Upper lobe of left lung (tissue), 6 donors: ENCODE measurements around the gene CTAGE1. TPM values are rescaled to one million over a fixed set of nuclear protein-coding genes. Genes with fewer than 3 reads are reported as not detected.

Experiments
- ATAC-seq, 2 donors: fragments of 200-7000 bp; cut with Tn5 transposase; one replicate each; pipeline ENCODE4 v1.9.1; 2022; ENCODE audit warnings: mild to moderate bottlenecking in 2 of 2, moderate library complexity in 2 of 2; ENCODE audit not compliant: low FRiP score in 2 of 2
- DNase-seq, 2 donors: peaks; one replicate each; pipeline ENCODE4 v3.0.0-alpha.2; 2019 to 2020
- H3K27ac ChIP-seq, 4 donors: fragments of 200-600 bp; sonication (generic); one replicate each; pipeline ENCODE4 v1.5.1; 2016 to 2019
- H3K27me3 ChIP-seq, 4 donors: fragments of 200-600 bp; sonication (generic); one replicate each; pipeline ENCODE4 v1.5.1; 2017 to 2019
- H3K36me3 ChIP-seq, 4 donors: fragments of 200-600 bp; sonication (generic); one replicate each; pipeline ENCODE4 v1.5.1; 2016 to 2019
- H3K4me1 ChIP-seq, 4 donors: fragments of 200-600 bp; sonication (generic); one replicate each; pipeline ENCODE4 v1.5.1; 2018 to 2019
- H3K4me3 ChIP-seq, 4 donors: fragments of 200-600 bp; sonication (generic); one replicate each; pipeline ENCODE4 v1.5.1; 2017 to 2019; ENCODE audit warnings: mild to moderate bottlenecking in 2 of 4, moderate library complexity in 1 of 4
- H3K9me3 ChIP-seq, 4 donors: fragments of 200-600 bp; sonication (generic); one replicate each; pipeline ENCODE4 v1.5.1; 2018 to 2019
- EP300 ChIP-seq, 4 donors: sonication (generic); formaldehyde crosslinking; IDR thresholded peaks; one replicate each; pipeline ENCODE4 v1.5.1; 2017; ENCODE audit warnings: antibody characterized with exemption in 4 of 4, control low read depth in 2 of 4
- POLR2A ChIP-seq, 4 donors: fragments of 450-650 bp; IDR thresholded peaks; one replicate each; pipeline ENCODE4 v1.5.1; 2016 to 2017; ENCODE audit warnings: antibody characterized with exemption in 4 of 4, mild to moderate bottlenecking in 2 of 4
- POLR2AphosphoS5 ChIP-seq, 2 donors: sonication (generic); formaldehyde crosslinking; IDR thresholded peaks; one replicate each; pipeline ENCODE4 v1.5.1; 2017; ENCODE audit warnings: antibody characterized with exemption in 2 of 2
- WGBS, 2 donors: methylation state at CpG; one replicate each; pipeline ENCODE4 v1.1.5; 2017 to 2018; 5-methylcytosine and 5-hydroxymethylcytosine counted together
- total RNA-seq, 6 donors: library from RNA; depleted of rRNA in 4 of 6; stranded (reverse); fragments of >200 nt in 4 of 6; gene quantifications; one replicate each; pipeline versions ENCODE4 v1.1.0 to v1.2.1, GENCODE V29; 2016 to 2021
- TF ChIP-seq, protein P1 (sequence below), 6 experiments: fragments of 450-650 bp in 4 of 6; fragments of 200-600 bp in 2 of 6; sonication (generic) in 2 of 6; IDR thresholded peaks; one replicate each; pipeline ENCODE4 v1.5.1; 2016 to 2019; ENCODE audit warnings: antibody characterized with exemption in 6 of 6
- donor health status: DM: no; HTN: no; CAD: no; lungs with moderate emphysema.
- donor health status: DM: no; HTN: yes; CAD: no; lungs with severe emphysema.

CTAGE1 gene
- total RNA-seq, 6 donors from 2014 or later = not detected

DNA sequence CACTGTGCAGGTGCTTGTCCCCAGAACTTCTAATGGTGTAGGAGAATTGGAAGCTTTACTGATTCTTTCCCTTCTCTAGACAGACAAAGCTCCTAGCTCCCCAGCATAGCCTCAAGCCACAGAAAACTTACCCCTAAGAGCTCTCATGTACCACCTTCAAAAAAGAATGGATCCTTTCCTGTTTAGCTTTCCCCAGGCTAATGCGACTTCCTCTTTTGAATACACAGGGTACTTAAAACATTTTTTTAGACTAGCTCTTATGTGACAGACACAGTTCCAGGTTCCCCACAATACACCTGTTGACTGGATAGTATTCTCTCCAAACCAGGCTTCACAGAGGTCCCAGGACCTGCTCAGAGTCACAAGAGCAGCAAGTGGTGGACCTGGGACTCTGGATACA is 8.3 kb downstream of the CTAGE1 start:
- Histone ChIP-seq H3K36me3 (no peaks in the 10 kb centered on the region), H3K9me3 (peaks cover 0 to 9% (median 4%) of the 10 kb centered on the region in 4 donors), H3K27me3 (no peaks in the 10 kb centered on the region), H3K4me1 (no peaks in the 10 kb centered on the region), H3K27ac (no peak overlapping the region), H3K4me3 (no peak overlapping the region)
- 32 to 38% methylated on average over 1 of the region's 1 CpG for WGBS, 2 donors
- ATAC-seq (no peak), DNase-seq (no peak)
- no peak for TF ChIP-seq POLR2AphosphoS5 (IDR thresholded peaks at IDR 0.05)
- TF ChIP-seq POLR2A (IDR thresholded peaks at IDR 0.05) = no peak
- TF ChIP-seq EP300 (IDR thresholded peaks at IDR 0.05) = no peak
- TF ChIP-seq, protein P1, sequence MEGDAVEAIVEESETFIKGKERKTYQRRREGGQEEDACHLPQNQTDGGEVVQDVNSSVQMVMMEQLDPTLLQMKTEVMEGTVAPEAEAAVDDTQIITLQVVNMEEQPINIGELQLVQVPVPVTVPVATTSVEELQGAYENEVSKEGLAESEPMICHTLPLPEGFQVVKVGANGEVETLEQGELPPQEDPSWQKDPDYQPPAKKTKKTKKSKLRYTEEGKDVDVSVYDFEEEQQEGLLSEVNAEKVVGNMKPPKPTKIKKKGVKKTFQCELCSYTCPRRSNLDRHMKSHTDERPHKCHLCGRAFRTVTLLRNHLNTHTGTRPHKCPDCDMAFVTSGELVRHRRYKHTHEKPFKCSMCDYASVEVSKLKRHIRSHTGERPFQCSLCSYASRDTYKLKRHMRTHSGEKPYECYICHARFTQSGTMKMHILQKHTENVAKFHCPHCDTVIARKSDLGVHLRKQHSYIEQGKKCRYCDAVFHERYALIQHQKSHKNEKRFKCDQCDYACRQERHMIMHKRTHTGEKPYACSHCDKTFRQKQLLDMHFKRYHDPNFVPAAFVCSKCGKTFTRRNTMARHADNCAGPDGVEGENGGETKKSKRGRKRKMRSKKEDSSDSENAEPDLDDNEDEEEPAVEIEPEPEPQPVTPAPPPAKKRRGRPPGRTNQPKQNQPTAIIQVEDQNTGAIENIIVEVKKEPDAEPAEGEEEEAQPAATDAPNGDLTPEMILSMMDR (IDR thresholded peaks at IDR 0.05) = no peak

DNA sequence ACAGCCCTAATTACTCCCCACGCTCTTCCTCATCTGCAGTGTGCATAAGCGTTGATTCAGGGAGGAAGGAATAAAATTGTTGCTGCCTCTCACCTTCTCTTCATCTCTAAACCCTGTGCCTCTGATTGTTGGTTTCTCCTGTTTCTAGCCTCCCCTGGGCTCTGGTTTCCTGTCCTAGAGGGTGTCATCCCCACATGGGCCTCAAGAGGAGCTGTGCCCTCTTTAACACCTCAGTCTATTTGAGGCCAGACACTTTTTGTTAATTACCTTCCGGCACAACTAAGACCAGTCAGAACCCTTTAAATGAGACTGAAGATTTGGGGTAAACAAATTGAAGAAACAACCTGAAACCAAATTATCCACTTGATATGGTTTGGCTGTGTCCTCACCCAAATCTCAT is 9.7 kb downstream of the CTAGE1 start:
- no peak for TF ChIP-seq POLR2A (IDR thresholded peaks at IDR 0.05)
- ATAC-seq (no peak), DNase-seq (no peak)
- Histone ChIP-seq H3K36me3 (no peaks in the 10 kb centered on the region), H3K4me3 (no peak overlapping the region), H3K27ac (no peak overlapping the region), H3K9me3 (peaks cover 0 to 9% (median 4%) of the 10 kb centered on the region in 4 donors), H3K27me3 (no peaks in the 10 kb centered on the region), H3K4me1 (no peaks in the 10 kb centered on the region)
- 92 to 95% methylated on average over 3 of the region's 3 CpGs for WGBS, 2 donors

DNA sequence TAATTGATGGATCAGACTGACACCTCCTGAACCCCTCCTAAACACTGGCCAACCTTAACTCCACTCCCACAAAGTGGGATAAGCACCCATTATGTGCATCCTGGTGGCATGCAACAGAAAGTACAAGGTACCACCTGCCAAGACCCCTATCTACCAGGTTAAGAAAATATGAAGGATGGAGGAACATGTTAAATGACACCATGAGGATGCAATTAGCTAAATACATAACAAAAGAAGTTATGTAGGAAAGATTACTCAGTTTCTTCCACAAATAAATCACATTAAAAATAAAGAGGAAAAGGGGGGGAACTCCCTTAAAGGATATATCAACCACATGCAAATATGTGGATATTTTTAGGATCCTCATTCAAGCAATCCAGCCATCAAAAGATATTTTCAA is 12.6 kb downstream of the CTAGE1 start:
- no peak overlapping the region for H3K4me3 ChIP-seq
- no peaks in the 10 kb centered on the region for H3K27me3 ChIP-seq
- no peak for DNase-seq
- TF ChIP-seq POLR2A (IDR thresholded peaks at IDR 0.05) (no peak), POLR2AphosphoS5 (IDR thresholded peaks at IDR 0.05) (no peak)
- TF ChIP-seq, protein P1 (IDR thresholded peaks at IDR 0.05) = no peak
- H3K9me3 ChIP-seq = peaks cover 0 to 9% (median 4%) of the 10 kb centered on the region in 4 donors
- no peaks in the 10 kb centered on the region for H3K4me1 ChIP-seq
- ATAC-seq = no peak
- H3K36me3 ChIP-seq = no peaks in the 10 kb centered on the region
- no peak overlapping the region for H3K27ac ChIP-seq

DNA sequence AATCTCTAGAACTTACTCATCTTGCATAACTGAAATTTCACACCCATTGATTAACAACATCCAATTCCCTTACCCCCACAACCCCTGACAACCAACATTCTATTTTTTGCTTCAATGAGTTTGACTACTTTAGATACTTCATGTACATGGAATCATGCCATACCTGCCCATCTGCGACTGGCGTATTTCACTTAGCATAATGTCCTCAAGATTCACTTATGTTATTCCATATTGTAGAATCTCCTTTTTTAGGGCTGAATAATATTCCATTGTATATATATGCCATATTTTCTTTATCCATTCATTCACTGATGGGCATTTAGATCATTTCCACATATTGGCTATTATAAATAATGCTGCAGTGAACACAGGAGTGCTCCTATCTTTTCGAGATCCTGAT is 13.8 kb downstream of the CTAGE1 start:
- Histone ChIP-seq H3K36me3 (no peaks in the 10 kb centered on the region), H3K9me3 (peaks cover 0 to 9% (median 4%) of the 10 kb centered on the region in 4 donors), H3K4me3 (no peak overlapping the region), H3K27ac (no peak overlapping the region), H3K4me1 (no peaks in the 10 kb centered on the region), H3K27me3 (no peaks in the 10 kb centered on the region)
- TF ChIP-seq POLR2A (IDR thresholded peaks at IDR 0.05) (no peak), EP300 (IDR thresholded peaks at IDR 0.05) (no peak), POLR2AphosphoS5 (IDR thresholded peaks at IDR 0.05) (no peak)
- TF ChIP-seq, protein P1 (IDR thresholded peaks at IDR 0.05) = no peak
- no peak for DNase-seq
- no peak for ATAC-seq
- 97 to 98% methylated on average over 3 of the region's 3 CpGs for WGBS, 2 donors

DNA sequence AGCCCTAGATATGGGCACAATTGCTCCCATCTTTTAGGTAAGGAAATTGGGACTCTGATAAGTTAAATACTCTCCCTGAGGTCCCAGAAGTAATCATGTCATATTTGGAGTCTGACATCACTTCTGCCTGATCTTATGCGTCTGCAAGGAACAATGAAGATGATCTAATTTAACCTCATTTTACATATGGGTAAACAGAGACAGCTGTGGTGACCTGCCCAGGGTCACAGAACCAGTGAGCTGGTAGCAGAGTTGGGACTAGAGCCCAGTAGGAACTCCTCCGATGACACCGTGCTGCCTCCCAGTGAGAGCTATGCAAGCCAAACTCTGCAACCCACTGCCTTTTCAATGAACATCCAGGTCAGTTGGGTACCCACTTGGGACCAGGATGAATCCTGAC is 17.8 kb downstream of the CTAGE1 start:
- ATAC-seq (peak in 1 of 2 donors; percentile 36), DNase-seq (no peak)
- Histone ChIP-seq H3K9me3 (peaks cover 0 to 3% (median 0%) of the 10 kb centered on the region in 4 donors), H3K4me1 (no peaks in the 10 kb centered on the region), H3K27me3 (no peaks in the 10 kb centered on the region), H3K4me3 (no peak overlapping the region), H3K36me3 (no peaks in the 10 kb centered on the region), H3K27ac (no peak overlapping the region)
- 67 to 77% methylated on average over 3 of the region's 3 CpGs for WGBS, 2 donors
- TF ChIP-seq, protein P1 (IDR thresholded peaks at IDR 0.05) = no peak
- TF ChIP-seq POLR2A (IDR thresholded peaks at IDR 0.05) (no peak), POLR2AphosphoS5 (IDR thresholded peaks at IDR 0.05) (no peak), EP300 (IDR thresholded peaks at IDR 0.05) (no peak)
